ENCODE data around the gene SPRY2.

SPRY2 gene

DNA sequence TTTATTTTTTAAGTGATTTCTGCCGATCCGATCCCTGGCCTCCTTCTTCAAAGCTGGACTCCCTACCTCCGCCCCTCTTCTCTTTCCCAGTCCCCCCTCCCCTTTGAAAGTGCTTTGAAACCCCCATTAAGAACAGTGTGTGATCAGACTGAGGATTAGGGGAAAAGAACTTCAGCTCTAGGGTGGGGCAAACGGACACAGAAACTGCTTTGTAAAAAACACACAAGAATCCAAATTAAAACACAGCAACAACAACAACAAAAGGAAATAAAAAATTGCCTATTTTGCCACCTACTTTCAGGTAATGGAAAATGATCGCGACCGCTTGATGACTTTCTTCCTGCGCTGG lies 1.4 kb downstream of the SPRY2 start:
- ATAC-seq (no peak), DNase-seq (ENCODE audit: low spot score in 2 of 2) (no peak)
- Mint-ChIP-seq H3K4me3 (no peak overlapping the region), H3K36me3 (peaks cover 12% of the 10 kb centered on the region), H3K27ac (no peak overlapping the region), H3K4me1 (peaks cover 10% of the 10 kb centered on the region), H3K9me3 (no peaks in the 10 kb centered on the region)

DNA sequence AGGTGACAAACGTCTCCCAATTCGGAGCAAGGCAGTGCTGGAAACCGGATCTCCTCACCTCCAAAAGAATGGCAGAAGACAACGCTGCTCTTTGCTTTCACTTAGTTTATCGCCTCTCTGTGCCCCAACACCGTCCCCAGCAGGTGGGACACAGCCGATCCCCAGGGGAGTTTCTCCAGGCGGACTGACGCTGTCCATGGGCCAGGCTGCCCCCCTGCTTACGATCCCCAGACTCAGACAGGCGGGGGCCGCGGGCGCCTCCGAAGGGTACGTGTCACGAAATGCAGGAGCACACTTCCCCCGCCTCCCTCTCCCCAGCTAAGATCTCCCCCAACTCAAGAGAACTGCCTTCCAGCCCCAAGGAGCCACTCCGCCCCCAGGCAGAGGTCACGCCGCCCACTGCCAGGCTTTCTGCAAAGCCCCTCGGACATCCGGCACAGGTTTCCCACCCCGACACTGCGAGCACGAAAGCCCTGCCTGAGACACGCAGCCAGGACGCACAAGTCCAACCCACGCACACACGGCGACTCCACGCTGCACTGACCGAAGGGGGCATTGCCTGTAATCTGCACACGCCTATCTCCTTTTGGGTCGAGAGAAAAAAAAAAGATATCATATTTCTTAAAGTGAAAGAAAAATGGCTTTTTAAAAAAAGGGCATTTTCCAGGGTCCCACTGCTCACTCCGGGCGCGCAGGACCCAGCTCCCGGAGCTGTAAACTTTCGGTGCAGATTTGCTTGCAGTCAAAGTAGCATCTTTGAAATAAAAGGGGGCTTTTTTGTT lies 2.0 kb downstream of the SPRY2 start:
- no peak overlapping the region for H3K27ac Mint-ChIP-seq
- H3K4me1 Mint-ChIP-seq: peaks cover 10% of the 10 kb centered on the region
- peak; percentile 11 to 50 for DNase-seq (ENCODE audit: low spot score in 2 of 2)
- peaks cover 13% of the 10 kb centered on the region for H3K36me3 Mint-ChIP-seq
- peak; percentile 45 for ATAC-seq
- no peak overlapping the region for H3K4me3 Mint-ChIP-seq
- H3K9me3 Mint-ChIP-seq: no peaks in the 10 kb centered on the region

DNA sequence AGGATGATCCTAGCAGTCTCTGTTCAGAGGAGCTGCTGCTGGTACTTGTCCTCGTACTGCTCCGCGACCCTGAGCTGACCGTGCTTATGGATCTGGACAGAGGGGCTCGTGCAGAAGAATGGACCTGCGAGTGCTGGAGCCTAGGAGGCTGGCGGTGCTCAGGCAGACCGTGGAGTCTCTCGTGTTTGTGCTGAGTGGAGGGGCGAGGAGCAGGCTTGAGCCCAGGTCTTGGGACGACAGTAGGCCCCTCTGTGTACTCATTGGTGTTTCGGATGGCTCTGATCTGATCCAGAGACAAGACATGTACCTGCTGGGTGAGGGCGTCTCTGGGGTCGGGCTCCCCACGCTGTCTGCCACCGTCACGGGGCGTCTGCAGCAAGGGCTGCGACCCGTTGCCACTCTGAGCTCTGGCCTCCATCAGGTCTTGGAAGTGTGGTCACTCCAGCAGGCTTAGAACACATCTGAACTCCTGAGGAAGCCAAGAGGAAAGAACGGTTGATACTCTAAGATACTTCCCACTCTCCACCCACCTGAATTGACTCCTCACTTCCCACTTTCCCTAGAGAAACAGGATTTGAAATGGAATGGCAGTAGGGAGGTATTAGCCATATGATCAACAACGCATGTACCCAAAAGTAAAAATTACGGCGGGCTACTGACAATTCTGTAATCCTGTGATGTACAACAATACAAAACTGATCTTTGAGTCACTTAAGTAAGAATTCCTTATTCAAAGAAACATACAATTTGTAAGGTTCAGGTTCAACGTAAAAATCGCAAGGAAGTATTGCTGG lies 3.4 kb downstream of the SPRY2 start:
- Mint-ChIP-seq H3K4me3 (no peak overlapping the region), H3K27ac (no peak overlapping the region), H3K9me3 (no peaks in the 10 kb centered on the region), H3K4me1 (peaks cover 7% of the 10 kb centered on the region), H3K36me3 (peaks cover 13% of the 10 kb centered on the region)
- no peak for ATAC-seq
- DNase-seq (ENCODE audit: low spot score in 2 of 2): no peak

DNA sequence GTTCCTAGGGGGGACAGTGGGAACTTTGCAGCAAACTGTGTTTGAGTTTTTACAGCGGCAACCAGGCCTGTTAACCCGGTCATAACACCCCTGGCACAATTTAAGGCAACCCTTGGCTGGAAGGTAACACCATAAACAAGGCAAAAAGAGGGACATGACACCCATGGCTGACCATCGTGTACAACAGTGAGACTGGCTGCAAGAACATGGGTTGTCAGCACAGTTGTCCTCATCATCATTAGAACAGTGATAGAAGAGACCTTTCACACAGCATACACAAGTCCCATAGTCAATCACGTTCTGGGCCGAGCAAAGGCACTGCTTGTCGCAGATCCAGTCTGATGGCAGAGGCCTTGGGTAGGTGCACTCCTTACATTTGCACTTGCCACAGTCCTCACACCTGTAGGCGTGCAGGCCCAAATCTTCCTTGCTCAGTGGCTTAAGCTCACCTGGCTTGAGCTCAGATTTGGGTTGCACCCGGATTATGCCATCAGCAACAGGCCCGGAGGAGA lies 4.1 kb downstream of the SPRY2 start:
- Mint-ChIP-seq H3K27ac (no peak overlapping the region), H3K4me3 (no peak overlapping the region), H3K4me1 (peaks cover 3% of the 10 kb centered on the region), H3K9me3 (no peaks in the 10 kb centered on the region), H3K36me3 (peaks cover 13% of the 10 kb centered on the region)
- DNase-seq (ENCODE audit: low spot score in 2 of 2) (no peak), ATAC-seq (no peak)

DNA sequence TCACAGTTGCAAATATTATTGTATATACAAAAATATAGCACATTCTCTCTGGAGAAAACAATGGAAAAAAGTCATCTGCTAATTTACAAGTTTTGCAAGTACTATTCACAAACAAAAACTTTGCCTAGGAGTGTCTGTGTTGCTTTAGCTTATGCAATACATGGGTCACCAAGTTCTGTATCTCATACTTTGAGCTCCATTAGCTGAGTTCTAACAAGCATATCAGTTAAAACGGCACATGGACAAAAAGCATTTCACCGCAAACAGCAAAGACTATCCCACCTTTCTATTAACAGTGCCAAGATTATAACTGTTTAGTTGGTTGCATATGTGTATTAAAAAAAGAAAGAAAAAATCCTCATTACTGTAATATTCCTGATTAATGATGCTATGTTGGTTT lies 4.6 kb downstream of the SPRY2 start:
- peaks cover 13% of the 10 kb centered on the region for H3K36me3 Mint-ChIP-seq
- H3K4me1 Mint-ChIP-seq: no peaks in the 10 kb centered on the region
- H3K9me3 Mint-ChIP-seq: no peaks in the 10 kb centered on the region
- H3K27ac Mint-ChIP-seq: no peak overlapping the region
- ATAC-seq: no peak
- H3K4me3 Mint-ChIP-seq: no peak overlapping the region
- DNase-seq (ENCODE audit: low spot score in 2 of 2): no peak

DNA sequence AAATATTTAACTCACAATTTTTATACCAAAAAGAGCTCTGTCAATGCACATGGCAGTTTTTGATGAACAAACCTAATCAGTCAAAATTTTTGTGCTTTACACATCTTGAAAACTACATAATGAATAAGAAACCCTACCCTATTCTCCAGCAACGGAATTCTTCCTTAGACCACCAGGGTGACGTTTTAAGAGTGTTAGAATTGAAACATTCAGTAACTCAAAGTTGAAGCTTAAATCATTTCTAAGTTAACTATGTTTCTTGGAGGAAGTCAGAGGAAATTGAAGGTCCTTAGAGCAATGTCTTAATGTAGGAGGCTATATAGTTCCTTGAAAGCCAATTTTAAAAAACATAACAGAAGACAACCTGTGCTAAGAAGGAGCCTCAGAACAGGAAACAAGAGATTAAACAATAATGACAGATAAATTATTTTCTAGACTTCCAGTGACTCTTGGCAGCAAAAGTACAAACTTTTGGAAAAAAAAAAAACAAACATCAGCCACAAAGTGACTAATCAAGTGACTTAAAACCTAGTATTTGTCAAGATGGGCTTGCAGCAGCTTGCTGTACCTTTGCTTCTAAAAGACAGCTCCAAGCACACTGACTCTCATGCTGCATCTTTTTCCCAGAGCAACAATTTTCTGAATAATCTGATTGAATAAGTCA lies 6.2 kb downstream of the SPRY2 start:
- Mint-ChIP-seq H3K4me1 (no peaks in the 10 kb centered on the region), H3K9me3 (no peaks in the 10 kb centered on the region), H3K27ac (no peak overlapping the region), H3K36me3 (peaks cover 8% of the 10 kb centered on the region), H3K4me3 (no peak overlapping the region)
- ATAC-seq (no peak), DNase-seq (ENCODE audit: low spot score in 2 of 2) (no peak)

DNA sequence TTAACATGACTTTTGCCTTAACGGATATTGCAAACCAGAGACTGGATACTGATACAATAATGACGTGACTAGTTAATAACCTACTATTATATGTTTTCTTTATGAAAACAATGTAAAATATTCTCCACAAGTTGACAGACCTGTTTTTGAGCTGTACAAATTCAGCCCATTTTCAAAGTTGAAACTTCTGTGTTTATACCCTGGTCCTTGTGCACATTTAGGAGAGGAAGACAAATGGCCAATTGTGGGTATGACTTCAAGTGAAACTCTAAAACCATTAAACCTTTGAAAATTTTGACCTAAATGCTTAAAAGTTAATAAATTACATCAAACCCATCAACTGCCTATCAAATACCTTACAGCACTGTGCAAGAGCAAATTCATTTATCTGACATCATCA lies 8.9 kb downstream of the SPRY2 start:
- no peak overlapping the region for H3K27ac Mint-ChIP-seq
- H3K4me1 Mint-ChIP-seq: no peaks in the 10 kb centered on the region
- DNase-seq (ENCODE audit: low spot score in 2 of 2) (no peak), ATAC-seq (no peak)
- H3K4me3 Mint-ChIP-seq: no peak overlapping the region
- no peaks in the 10 kb centered on the region for H3K9me3 Mint-ChIP-seq
- H3K36me3 Mint-ChIP-seq: peaks cover 8% of the 10 kb centered on the region

DNA sequence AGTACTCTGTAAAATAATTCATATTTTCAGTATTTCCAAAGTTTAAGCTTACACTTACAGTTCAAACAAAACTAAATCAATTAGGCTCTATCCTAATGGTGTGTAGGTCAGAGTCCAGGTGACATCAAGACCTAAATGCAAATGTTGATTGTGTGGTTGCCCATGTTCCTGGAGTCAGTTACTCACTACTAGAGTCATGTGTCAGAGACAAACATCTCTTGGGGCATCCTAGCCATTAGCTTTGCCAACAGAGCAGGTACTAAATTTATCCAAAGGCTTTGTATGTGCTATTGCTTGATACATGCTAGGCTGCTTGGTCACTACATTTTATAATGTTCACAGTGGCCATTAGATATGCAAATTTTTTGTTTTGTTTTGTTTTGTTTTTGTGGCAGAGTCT lies 11.7 kb downstream of the SPRY2 start:
- DNase-seq (ENCODE audit: low spot score in 2 of 2) (no peak), ATAC-seq (no peak)
- no peaks in the 10 kb centered on the region for H3K4me1 Mint-ChIP-seq
- no peaks in the 10 kb centered on the region for H3K36me3 Mint-ChIP-seq
- H3K4me3 Mint-ChIP-seq: no peak overlapping the region
- H3K27ac Mint-ChIP-seq: no peak overlapping the region
- no peaks in the 10 kb centered on the region for H3K9me3 Mint-ChIP-seq

DNA sequence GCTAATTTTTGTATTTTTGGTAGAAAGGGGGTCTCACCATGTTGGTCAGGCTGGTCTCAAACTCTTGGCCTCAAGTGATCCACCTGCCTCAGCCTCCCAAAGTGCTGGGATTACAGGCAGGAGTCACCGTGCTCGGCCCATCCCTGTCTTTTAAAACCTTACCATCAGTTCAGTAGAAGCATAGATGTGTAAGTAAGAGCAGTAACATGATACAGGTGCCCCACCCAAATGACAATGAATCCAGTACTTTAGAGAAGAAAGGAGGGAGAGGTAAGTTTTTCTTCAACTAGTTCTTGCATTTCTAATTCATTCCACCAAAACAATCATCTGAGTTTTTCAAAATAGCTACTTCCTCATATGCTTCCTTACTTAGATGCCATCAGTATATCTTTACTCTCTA lies 21.9 kb downstream of the SPRY2 start:
- no peaks in the 10 kb centered on the region for H3K36me3 Mint-ChIP-seq
- H3K4me3 Mint-ChIP-seq: no peak overlapping the region
- DNase-seq (ENCODE audit: low spot score in 2 of 2): no peak
- ATAC-seq: no peak
- H3K4me1 Mint-ChIP-seq: no peaks in the 10 kb centered on the region
- no peak overlapping the region for H3K27ac Mint-ChIP-seq
- H3K9me3 Mint-ChIP-seq: peaks cover 2% of the 10 kb centered on the region

DNA sequence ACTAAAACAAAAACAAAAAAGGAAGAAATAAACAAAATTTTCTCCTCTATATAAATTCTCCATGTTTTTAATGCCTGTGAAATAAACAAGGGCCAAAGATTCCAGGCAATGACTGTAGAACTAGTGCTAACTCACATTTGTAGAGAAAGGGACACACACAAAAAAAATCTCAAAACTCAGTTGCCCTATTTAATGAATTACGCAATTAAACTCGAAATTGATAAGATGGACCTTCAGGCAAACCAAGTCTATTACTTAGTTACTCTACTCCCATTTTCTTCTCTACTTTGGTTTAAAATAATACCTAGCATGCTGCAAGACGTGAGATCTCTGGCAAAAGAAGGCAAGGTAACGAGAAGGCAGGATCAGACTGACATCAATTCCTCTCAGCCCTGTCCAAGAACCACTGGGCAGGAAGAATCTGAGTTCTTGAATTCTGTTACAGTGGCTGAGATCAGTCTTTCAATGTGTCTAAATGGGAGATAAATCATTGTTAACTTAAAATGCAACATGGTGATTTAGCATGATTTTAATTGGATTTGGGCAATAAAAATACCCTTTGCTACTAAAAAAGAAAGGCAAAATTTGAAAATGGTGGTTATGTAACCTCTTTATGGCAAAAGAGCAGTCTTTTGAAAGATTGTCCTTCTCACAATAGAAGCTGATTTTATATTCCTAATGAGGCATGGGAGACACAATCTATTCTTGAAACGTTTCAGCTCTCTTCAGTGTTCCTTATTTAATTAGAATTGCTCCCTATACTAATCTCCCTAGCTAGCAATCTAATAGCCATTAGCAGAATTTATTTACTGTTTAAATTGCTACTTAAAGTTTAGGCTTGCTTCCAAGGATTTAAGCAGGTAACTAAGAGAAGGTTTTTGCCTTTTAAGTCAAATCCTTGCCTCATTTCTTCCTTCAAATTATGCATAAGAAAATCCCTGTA lies 25.9 kb downstream of the SPRY2 start:
- Mint-ChIP-seq H3K4me1 (no peaks in the 10 kb centered on the region), H3K27ac (no peak overlapping the region), H3K36me3 (no peaks in the 10 kb centered on the region), H3K9me3 (no peaks in the 10 kb centered on the region), H3K4me3 (no peak overlapping the region)
- ATAC-seq (no peak), DNase-seq (ENCODE audit: low spot score in 2 of 2) (no peak)

DNA sequence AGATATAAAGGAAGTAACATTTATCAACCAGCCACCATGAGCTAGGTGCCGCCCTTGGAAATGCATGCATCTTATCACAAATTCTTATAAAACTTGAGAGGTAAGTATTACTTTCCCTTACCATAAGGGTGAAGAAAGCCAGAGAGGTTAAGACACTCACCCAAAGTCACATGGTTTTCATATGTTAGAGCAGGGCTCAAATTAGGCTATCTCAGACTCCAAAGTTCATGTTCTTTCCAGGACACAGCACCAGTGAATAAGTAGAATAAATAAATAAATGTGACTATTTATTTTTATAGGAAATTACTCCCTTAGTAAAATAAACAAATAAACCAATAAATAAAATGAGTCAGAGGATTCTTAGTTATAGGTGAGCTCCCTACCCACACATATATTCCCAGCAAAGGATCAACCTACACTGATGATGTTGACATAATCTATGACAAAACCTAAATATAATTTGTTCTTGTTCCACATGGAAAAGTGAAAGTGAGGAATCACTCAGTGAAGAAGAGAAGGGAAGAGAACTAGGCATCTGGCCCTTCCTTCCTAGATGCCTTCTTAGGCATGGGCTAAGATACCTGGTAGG lies 27.2 kb downstream of the SPRY2 start:
- Mint-ChIP-seq H3K36me3 (no peaks in the 10 kb centered on the region), H3K27ac (no peak overlapping the region), H3K4me3 (no peak overlapping the region), H3K4me1 (no peaks in the 10 kb centered on the region), H3K9me3 (no peaks in the 10 kb centered on the region)
- DNase-seq (ENCODE audit: low spot score in 2 of 2) (no peak), ATAC-seq (no peak)

DNA sequence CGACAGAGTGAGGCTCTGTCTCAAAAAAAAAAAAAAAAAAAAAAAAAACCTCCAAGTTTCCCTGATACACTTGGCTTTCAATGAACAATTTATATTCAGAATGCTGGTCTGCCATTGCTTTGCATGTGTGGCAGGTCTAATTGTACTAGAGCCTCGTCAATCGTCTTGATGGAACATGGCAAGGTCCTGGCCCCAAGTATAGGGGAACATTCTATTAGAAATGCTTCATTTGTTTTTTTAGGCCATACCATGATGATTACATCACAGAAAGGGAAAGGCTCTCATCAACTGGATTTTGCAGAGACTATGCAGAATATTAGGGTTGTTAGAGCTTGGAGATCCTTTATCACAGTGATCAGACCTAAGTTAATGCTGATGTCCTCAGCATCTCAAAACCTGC lies 28.0 kb downstream of the SPRY2 start:
- Mint-ChIP-seq H3K27ac (no peak overlapping the region), H3K4me3 (no peak overlapping the region), H3K4me1 (no peaks in the 10 kb centered on the region), H3K36me3 (no peaks in the 10 kb centered on the region), H3K9me3 (no peaks in the 10 kb centered on the region)
- DNase-seq (ENCODE audit: low spot score in 2 of 2): no peak
- no peak for ATAC-seq

DNA sequence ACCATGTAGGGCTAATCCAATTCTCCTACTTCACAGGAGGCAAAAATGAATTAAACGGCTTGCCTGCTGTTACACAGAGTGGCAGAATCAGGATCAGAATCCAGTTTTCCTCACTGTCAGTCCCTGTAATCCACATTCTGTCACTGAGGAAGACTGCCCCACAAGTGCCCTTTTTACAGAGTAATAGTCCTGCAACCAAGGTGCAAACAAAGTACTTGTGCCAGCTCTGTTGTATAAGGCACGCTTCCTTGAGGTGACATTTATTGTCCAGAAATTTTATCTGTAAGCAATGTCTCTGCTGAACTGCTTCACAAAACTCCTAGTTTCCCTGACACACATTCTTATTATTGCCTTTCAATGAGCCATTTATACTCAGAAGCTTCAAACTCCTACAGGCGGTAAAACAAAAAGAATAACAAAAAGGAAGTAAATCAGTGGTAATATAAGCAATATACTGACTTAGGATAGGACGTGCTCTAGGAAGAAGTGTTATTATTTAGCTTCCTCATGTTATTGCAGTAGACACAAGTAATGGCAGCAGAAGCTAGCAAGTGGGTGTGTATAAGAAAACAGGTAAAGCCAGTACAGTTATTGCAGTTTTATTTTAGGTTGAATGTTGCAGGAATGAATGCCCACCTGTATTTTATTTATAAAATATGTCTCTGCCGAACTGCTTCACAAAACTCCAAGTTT lies 28.8 kb downstream of the SPRY2 start:
- Mint-ChIP-seq H3K36me3 (no peaks in the 10 kb centered on the region), H3K9me3 (no peaks in the 10 kb centered on the region), H3K4me1 (no peaks in the 10 kb centered on the region), H3K4me3 (no peak overlapping the region), H3K27ac (no peak overlapping the region)
- no peak for ATAC-seq
- no peak for DNase-seq (ENCODE audit: low spot score in 2 of 2)

DNA sequence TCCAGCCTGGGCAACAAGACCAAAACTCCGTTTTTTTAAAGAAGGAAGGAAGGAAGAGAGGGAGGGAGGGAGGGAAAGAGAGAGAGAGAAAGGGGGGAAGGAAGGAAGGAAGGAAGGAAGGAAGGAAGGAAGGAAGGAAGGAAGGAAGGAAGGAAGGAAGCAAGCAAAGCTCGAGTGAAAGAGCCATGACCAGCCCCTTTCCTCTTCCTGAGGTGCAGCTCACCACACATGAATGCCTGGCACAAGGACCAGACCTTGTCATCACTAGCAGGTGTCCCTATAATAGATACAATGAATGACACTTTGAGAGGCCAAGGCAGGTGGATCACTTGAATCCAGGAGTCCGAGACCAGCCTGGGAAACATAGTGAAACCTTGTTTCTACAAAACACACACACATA lies 31.0 kb downstream of the SPRY2 start:
- no peaks in the 10 kb centered on the region for H3K36me3 Mint-ChIP-seq
- H3K9me3 Mint-ChIP-seq: peaks cover 1% of the 10 kb centered on the region
- H3K4me3 Mint-ChIP-seq: no peak overlapping the region
- H3K27ac Mint-ChIP-seq: no peak overlapping the region
- no peaks in the 10 kb centered on the region for H3K4me1 Mint-ChIP-seq
- ATAC-seq (no peak), DNase-seq (ENCODE audit: low spot score in 2 of 2) (no peak)

Data from stimulated activated effector memory CD8-positive, alpha-beta T cell treated with anti-CD3 and anti-CD28 coated beads, Interleukin-12 subunit alpha, Interleukin-12 subunit beta, amount 100 ng/mL, for 72 hours (primary cell).